HCT116 (cell line): ENCODE results near the gene ASPG. TPM values are rescaled to one million over a fixed set of nuclear protein-coding genes. Genes with fewer than 3 reads are reported as not detected.

Experiments used
- ATAC-seq: fragments of 200-7000 bp; cut with Tn5 transposase; 2 replicates; pipeline ENCODE4 v1.9.1; 2020; ENCODE audit warnings: mild to moderate bottlenecking, moderate library complexity
- BruUV-seq: library from RNA; stranded (reverse); fragments of 400-500 nt; replicated peaks from 2 replicates; lab custom pipeline; 2021; lab: Mats Ljungman, UMichigan
- CTCF ChIA-PET: fragments of 300-600 bp; sonication (Branson Sonifier 250); formaldehyde crosslinking; loops from one replicate; lab custom pipeline; 2021; ENCODE audit warnings: antibody characterized with exemption; lab: Charles Lee
- POLR2A ChIA-PET: fragments of 300-600, 350-600 bp; sonication (Branson Sonifier 250); formaldehyde crosslinking; loops from one replicate; lab custom pipeline; 2021; ENCODE audit warnings: antibody characterized with exemption; lab: Charles Lee
- RAD21 ChIA-PET, 2 experiments: fragments of 300-600 bp; sonication (Branson Sonifier 250); formaldehyde crosslinking; loops; one replicate each; lab custom pipeline; 2023; ENCODE audit warnings: low total read pairs in 2 of 2; ENCODE audit not compliant: uncharacterized antibody in 2 of 2, unreplicated experiment in 2 of 2, low non-redundant PET in 1 of 2; lab: Charles Lee
- DNase-seq: peaks from one replicate; pipeline ENCODE4 v3.0.0-alpha.2; 2010; ENCODE audit warnings: low read depth, low spot score
- H2AFZ ChIP-seq: fragments of 200-600 bp; shearing (Covaris generic), sonication (generic); 2 replicates; pipeline ENCODE4 v1.6.1; 2017; ENCODE audit warnings: low read depth, mixed run types, mixed read lengths, antibody characterized with exemption, low read length; ENCODE audit not compliant: poor library complexity, severe bottlenecking
- H3K27ac ChIP-seq: 2 replicates; pipeline ENCODE4 v1.5.1; 2012; ENCODE audit warnings: low read depth, low read length
- H3K27me3 ChIP-seq: fragments of 200-600 bp; sonication (generic); 2 replicates; pipeline ENCODE4 v1.6.1; 2016; ENCODE audit warnings: mixed run types, low read length, mixed read lengths; ENCODE audit not compliant: insufficient read depth
- H3K36me3 ChIP-seq, 2 experiments: fragments of 200-500 bp in 1 of 2; fragments of 200-600 bp in 1 of 2; sonication (Bioruptor generic) in 1 of 2; sonication (generic) in 1 of 2; 2 replicates each; pipeline versions ENCODE4 v1.5.1 to v1.6.1; 2014 to 2016; ENCODE audit warnings: low read length in 2 of 2, inconsistent platforms in 1 of 2, mixed read lengths in 1 of 2, mixed run types in 1 of 2; ENCODE audit not compliant: insufficient read depth in 2 of 2, control insufficient read depth in 1 of 2
- H3K4me1 ChIP-seq, 2 experiments: fragments of 200-600 bp in 1 of 2; sonication (generic) in 1 of 2; 2 replicates each; pipeline versions ENCODE4 v1.5.1 to v1.6.1; 2012 to 2017; ENCODE audit warnings: low read length in 2 of 2, inconsistent platforms in 1 of 2, mild to moderate bottlenecking in 1 of 2, mixed read lengths in 1 of 2, mixed run types in 1 of 2, moderate library complexity in 1 of 2; ENCODE audit not compliant: insufficient read depth in 2 of 2, control insufficient read depth in 1 of 2
- H3K4me2 ChIP-seq: fragments of 200-600 bp; sonication (generic); 2 replicates; pipeline ENCODE4 v1.6.1; 2017; ENCODE audit warnings: mixed run types, low read length, mixed read lengths
- H3K4me3 ChIP-seq, 2 experiments: fragments of 200-600 bp in 1 of 2; sonication (generic) in 1 of 2; replicated peaks in 1 of 2; 2 replicates each; pipeline ENCODE4 v1.5.1; 2011 to 2016; ENCODE audit warnings: low read length in 2 of 2, control low read depth in 1 of 2, low read depth in 1 of 2, mild to moderate bottlenecking in 1 of 2, mixed read lengths in 1 of 2, mixed run types in 1 of 2
- H3K79me2 ChIP-seq: fragments of 200-600 bp; sonication (generic); 2 replicates; pipeline ENCODE4 v1.6.1; 2017; ENCODE audit warnings: mild to moderate bottlenecking, mixed run types, low read length, moderate library complexity, mixed read lengths; ENCODE audit not compliant: insufficient read depth
- H3K9ac ChIP-seq: fragments of 200-600 bp; sonication (generic); 2 replicates; pipeline ENCODE4 v1.6.1; 2016; ENCODE audit warnings: low read length, mixed read lengths
- H3K9me2 ChIP-seq: fragments of 200-600 bp; sonication (generic), shearing (Covaris generic); 2 replicates; pipeline ENCODE4 v1.6.1; 2017; ENCODE audit warnings: mixed run types, mild to moderate bottlenecking, moderate library complexity; ENCODE audit not compliant: insufficient read depth
- H3K9me3 ChIP-seq, 2 experiments: fragments of 200-500 bp in 1 of 2; fragments of 200-600 bp in 1 of 2; sonication (Bioruptor generic) in 1 of 2; sonication (generic) in 1 of 2; 2 replicates each; pipeline ENCODE4 v1.6.1; 2014 to 2017; ENCODE audit warnings: low read length in 2 of 2, mixed read lengths in 2 of 2, inconsistent platforms in 1 of 2, low read depth in 1 of 2, mild to moderate bottlenecking in 1 of 2, mixed run types in 1 of 2, moderate library complexity in 1 of 2; ENCODE audit not compliant: control insufficient read depth in 1 of 2, insufficient read depth in 1 of 2
- H4K20me1 ChIP-seq: fragments of 200-600 bp; sonication (generic), shearing (Covaris generic); 2 replicates; pipeline ENCODE4 v1.6.1; 2017; ENCODE audit warnings: mixed run types, mild to moderate bottlenecking, moderate library complexity; ENCODE audit not compliant: insufficient read depth
- CBX3 ChIP-seq: IDR thresholded peaks from 2 replicates; pipeline ENCODE4 v1.6.1; 2012; ENCODE audit warnings: low read depth
- CEBPB ChIP-seq: IDR thresholded peaks from 2 replicates; pipeline ENCODE4 v1.6.1; 2012; ENCODE audit warnings: low read depth
- POLR2A ChIP-seq: IDR thresholded peaks from 2 replicates; pipeline ENCODE4 v1.7.0; 2011; ENCODE audit warnings: borderline replicate concordance; ENCODE audit not compliant: insufficient read depth, insufficient read length; ENCODE audit errors: extremely low read depth
- RAD21 ChIP-seq: IDR thresholded peaks from 2 replicates; pipeline ENCODE4 v1.6.1; 2012; ENCODE audit warnings: low read depth, mild to moderate bottlenecking
- SRF ChIP-seq: IDR thresholded peaks from 2 replicates; pipeline ENCODE4 v1.6.1; 2012; ENCODE audit warnings: low read depth
- TCF7L2 ChIP-seq: IDR thresholded peaks from 2 replicates; pipeline ENCODE4 v1.7.0; 2011; ENCODE audit warnings: borderline replicate concordance, inconsistent platforms; ENCODE audit not compliant: insufficient read depth, insufficient read length; ENCODE audit errors: extremely low read depth
- ZFX ChIP-seq: fragments of 450-650 bp; IDR thresholded peaks from 2 replicates; pipeline ENCODE4 v1.6.1; 2017
- intact Hi-C: fragments of 100-400 bp; cut with micrococcal nuclease; formaldehyde crosslinking; loops from 2 replicates; pipeline ENCODE4 v1.10.0; 2022
- total RNA-seq: library from RNA; stranded (reverse); gene quantifications from one replicate; pipeline ENCODE4 v1.2.1, GENCODE V29; 2021; ENCODE audit not compliant: unreplicated experiment
- TF ChIP-seq, protein P1 (sequence below): IDR thresholded peaks from 2 replicates; pipeline ENCODE4 v1.6.1; 2012
- TF ChIP-seq, protein P2 (sequence below): IDR thresholded peaks from 2 replicates; pipeline ENCODE4 v1.6.1; 2012; ENCODE audit warnings: low read depth

ASPG gene
- total RNA-seq, 1 experiment from 2014 or later, result not detected

DNA sequence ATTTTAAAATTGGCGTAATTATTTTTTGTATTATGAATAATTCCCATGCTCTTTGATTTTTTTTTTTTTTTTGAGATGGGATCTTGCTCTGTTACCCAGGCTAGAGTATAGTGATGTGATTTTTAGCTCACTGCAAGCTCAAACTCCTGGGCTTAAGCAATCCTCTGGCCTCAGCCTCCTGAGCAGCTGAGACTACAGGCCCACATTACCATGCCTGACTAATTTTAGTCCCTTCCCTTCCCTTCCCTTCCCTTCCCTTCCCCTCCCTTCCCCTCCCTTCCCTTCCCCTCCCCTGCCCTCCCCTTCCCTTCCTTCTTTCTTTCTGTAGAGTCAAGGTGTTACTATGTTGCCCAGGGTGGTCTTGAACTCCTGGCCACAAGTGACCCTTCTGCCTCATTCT lies 43.5 kb downstream of the ASPG start:
- Histone ChIP-seq H3K36me3 (no peaks in the 10 kb centered on the region), H3K4me2 (no peak overlapping the region), H3K4me1 (no peaks in the 10 kb centered on the region), H3K27me3 (no peaks in the 10 kb centered on the region), H4K20me1 (no peaks in the 10 kb centered on the region), H3K9me3 (peaks cover 22 to 32% of the 10 kb centered on the region in 2 experiments), H3K9ac (no peak overlapping the region), H2AFZ (no peak overlapping the region), H3K79me2 (no peaks in the 10 kb centered on the region), H3K4me3 (no peak overlapping the region), H3K9me2 (no peaks in the 10 kb centered on the region), H3K27ac (no peak overlapping the region)
- DNase-seq (no peak), ATAC-seq (no peak)
- BruUV-seq, result no TSS peak
- ChIA-PET POLR2A (interaction anchor here (1.4 kb wide), 1 partner anchor 51 kb away, joined by 3 read pairs; no protein-coding TSS in a partner anchor), RAD21 (no interaction called here), CTCF (interaction anchor here (0.9 to 3.1 kb wide), 6 partner anchors 12 to 320 kb away, joined by 3 to 20 read pairs (median 4); no protein-coding TSS in a partner anchor)
- intact Hi-C loops, result no loop called here
- TF ChIP-seq RAD21 (no peak), SRF (no peak), POLR2A (no peak), TCF7L2 (no peak), CEBPB (no peak), CBX3 (no peak), ZFX (no peak)
- TF ChIP-seq, protein P1, sequence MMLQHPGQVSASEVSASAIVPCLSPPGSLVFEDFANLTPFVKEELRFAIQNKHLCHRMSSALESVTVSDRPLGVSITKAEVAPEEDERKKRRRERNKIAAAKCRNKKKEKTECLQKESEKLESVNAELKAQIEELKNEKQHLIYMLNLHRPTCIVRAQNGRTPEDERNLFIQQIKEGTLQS, result no peak
- TF ChIP-seq, protein P2, sequence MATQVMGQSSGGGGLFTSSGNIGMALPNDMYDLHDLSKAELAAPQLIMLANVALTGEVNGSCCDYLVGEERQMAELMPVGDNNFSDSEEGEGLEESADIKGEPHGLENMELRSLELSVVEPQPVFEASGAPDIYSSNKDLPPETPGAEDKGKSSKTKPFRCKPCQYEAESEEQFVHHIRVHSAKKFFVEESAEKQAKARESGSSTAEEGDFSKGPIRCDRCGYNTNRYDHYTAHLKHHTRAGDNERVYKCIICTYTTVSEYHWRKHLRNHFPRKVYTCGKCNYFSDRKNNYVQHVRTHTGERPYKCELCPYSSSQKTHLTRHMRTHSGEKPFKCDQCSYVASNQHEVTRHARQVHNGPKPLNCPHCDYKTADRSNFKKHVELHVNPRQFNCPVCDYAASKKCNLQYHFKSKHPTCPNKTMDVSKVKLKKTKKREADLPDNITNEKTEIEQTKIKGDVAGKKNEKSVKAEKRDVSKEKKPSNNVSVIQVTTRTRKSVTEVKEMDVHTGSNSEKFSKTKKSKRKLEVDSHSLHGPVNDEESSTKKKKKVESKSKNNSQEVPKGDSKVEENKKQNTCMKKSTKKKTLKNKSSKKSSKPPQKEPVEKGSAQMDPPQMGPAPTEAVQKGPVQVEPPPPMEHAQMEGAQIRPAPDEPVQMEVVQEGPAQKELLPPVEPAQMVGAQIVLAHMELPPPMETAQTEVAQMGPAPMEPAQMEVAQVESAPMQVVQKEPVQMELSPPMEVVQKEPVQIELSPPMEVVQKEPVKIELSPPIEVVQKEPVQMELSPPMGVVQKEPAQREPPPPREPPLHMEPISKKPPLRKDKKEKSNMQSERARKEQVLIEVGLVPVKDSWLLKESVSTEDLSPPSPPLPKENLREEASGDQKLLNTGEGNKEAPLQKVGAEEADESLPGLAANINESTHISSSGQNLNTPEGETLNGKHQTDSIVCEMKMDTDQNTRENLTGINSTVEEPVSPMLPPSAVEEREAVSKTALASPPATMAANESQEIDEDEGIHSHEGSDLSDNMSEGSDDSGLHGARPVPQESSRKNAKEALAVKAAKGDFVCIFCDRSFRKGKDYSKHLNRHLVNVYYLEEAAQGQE, result no peak
